ENCODE results near the gene POC1B. TPM values are rescaled to one million over a fixed set of nuclear protein-coding genes. Genes with fewer than 3 reads are reported as not detected.

Gene POC1B
- polyA plus RNA-seq, 1 donor from 2014 or later, result 10.0 TPM

DNA sequence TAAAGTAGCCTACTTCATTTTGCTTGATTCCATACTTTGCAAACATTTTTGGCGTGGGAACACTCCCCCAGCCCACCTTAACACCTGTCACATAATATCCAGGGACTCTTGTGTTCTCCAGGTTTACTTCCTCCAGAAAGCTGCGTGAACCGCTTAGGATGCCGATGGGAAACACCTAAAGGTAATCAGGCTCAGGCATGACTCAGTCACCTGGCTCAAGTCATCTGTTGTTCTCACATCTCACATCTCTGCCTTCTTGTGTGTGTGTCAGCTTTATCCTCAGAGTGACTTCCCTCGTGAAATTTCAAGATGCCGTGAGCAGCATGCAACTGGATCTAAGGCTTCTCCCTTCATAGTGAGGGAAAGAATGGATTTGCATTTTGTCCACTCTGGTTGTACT, 125.4 kb downstream of the POC1B start:
- no peak for TF ChIP-seq EZH2 (IDR thresholded peaks at IDR 0.05; ENCODE audit: borderline replicate concordance, insufficient read depth, low read length, poor library complexity, severe bottlenecking)
- no peak for TF ChIP-seq RAD21 (conservative IDR thresholded peaks at IDR 0.05)
- TF ChIP-seq, protein P1, sequence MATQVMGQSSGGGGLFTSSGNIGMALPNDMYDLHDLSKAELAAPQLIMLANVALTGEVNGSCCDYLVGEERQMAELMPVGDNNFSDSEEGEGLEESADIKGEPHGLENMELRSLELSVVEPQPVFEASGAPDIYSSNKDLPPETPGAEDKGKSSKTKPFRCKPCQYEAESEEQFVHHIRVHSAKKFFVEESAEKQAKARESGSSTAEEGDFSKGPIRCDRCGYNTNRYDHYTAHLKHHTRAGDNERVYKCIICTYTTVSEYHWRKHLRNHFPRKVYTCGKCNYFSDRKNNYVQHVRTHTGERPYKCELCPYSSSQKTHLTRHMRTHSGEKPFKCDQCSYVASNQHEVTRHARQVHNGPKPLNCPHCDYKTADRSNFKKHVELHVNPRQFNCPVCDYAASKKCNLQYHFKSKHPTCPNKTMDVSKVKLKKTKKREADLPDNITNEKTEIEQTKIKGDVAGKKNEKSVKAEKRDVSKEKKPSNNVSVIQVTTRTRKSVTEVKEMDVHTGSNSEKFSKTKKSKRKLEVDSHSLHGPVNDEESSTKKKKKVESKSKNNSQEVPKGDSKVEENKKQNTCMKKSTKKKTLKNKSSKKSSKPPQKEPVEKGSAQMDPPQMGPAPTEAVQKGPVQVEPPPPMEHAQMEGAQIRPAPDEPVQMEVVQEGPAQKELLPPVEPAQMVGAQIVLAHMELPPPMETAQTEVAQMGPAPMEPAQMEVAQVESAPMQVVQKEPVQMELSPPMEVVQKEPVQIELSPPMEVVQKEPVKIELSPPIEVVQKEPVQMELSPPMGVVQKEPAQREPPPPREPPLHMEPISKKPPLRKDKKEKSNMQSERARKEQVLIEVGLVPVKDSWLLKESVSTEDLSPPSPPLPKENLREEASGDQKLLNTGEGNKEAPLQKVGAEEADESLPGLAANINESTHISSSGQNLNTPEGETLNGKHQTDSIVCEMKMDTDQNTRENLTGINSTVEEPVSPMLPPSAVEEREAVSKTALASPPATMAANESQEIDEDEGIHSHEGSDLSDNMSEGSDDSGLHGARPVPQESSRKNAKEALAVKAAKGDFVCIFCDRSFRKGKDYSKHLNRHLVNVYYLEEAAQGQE (IDR thresholded peaks at IDR 0.05; ENCODE audit: borderline replicate concordance), result no peak
- TF ChIP-seq EP300 (conservative IDR thresholded peaks at IDR 0.05; ENCODE audit: poor library complexity, severe bottlenecking), result no peak
- no peak for TF ChIP-seq CTCF (IDR thresholded peaks at IDR 0.05; ENCODE audit: poor library complexity, severe bottlenecking)
- no peak for TF ChIP-seq POLR2AphosphoS5 (IDR thresholded peaks at IDR 0.05)
- Histone ChIP-seq H3K9ac (ENCODE audit: low read length) (no peak overlapping the region), H4K20me1 (ENCODE audit: insufficient read depth) (no peaks in the 10 kb centered on the region), H2AFZ (ENCODE audit: low read depth, low read length) (no peak overlapping the region), H3K36me3 (ENCODE audit: insufficient read depth, low read length) (no peaks in the 10 kb centered on the region), H3K9me3 (ENCODE audit: low read length) (no peaks in the 10 kb centered on the region), H3K4me3 (ENCODE audit: low read length) (no peak overlapping the region), H3K27ac (ENCODE audit: low read length) (no peak overlapping the region), H3F3A (ENCODE audit: insufficient read depth, low read length, poor library complexity, severe bottlenecking) (no peaks in the 10 kb centered on the region), H3K4me2 (ENCODE audit: low read length) (no peak overlapping the region), H3K79me2 (replicated peaks; ENCODE audit: insufficient read depth, low read length) (no peaks in the 10 kb centered on the region), H3K27me3 (ENCODE audit: insufficient read depth, low read depth, low read length) (no peaks in the 10 kb centered on the region), H3K9me2 (ENCODE audit: insufficient read depth, low read length) (no peaks in the 10 kb centered on the region)

DNA sequence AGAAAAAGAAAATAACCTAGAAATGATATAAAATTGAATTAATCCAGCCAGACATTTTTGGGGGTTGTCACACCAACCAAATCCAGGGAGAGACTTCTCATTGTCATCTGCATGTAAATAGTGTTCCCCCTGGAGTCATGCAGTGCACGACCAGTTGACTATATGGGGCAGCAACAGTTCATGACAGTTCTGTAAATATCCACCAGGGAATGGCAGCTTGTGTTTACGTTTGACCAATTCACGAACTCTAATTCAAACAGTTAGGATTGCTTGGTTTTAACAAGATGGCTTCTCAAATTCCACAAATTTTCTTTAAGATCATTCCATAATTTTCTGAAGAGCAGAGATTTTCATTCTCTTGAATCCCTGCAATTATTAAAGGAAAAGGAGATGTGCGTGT, 130.1 kb downstream of the POC1B start:
- no peaks in the 10 kb centered on the region for H4K20me1 ChIP-seq (ENCODE audit: insufficient read depth)
- H3K79me2 ChIP-seq (replicated peaks; ENCODE audit: insufficient read depth, low read length), result no peaks in the 10 kb centered on the region
- H2AFZ ChIP-seq (ENCODE audit: low read depth, low read length), result no peak overlapping the region
- H3K27ac ChIP-seq (ENCODE audit: low read length), result no peak overlapping the region
- TF ChIP-seq SMC3 (conservative IDR thresholded peaks at IDR 0.05; ENCODE audit: poor library complexity) (no peak), TAF1 (IDR thresholded peaks at IDR 0.05; ENCODE audit: low read depth) (no peak)
- H3K27me3 ChIP-seq (ENCODE audit: insufficient read depth, low read depth, low read length), result no peaks in the 10 kb centered on the region
- no peaks in the 10 kb centered on the region for H3K36me3 ChIP-seq (ENCODE audit: insufficient read depth, low read length)
- H3K9me3 ChIP-seq (ENCODE audit: low read length), result no peaks in the 10 kb centered on the region
- H3K4me3 ChIP-seq (ENCODE audit: low read length), result no peak overlapping the region
- no peak overlapping the region for H3K9ac ChIP-seq (ENCODE audit: low read length)
- no peaks in the 10 kb centered on the region for H3K9me2 ChIP-seq (ENCODE audit: insufficient read depth, low read length)
- no peak overlapping the region for H3K4me2 ChIP-seq (ENCODE audit: low read length)
- no peaks in the 10 kb centered on the region for H3F3A ChIP-seq (ENCODE audit: insufficient read depth, low read length, poor library complexity, severe bottlenecking)

GRCh38 chr12:89393551-89394121, 132.2 kb downstream of the POC1B start:
- Histone ChIP-seq H3K27ac (ENCODE audit: low read length) (no peak overlapping the region), H3K79me2 (replicated peaks; ENCODE audit: insufficient read depth, low read length) (no peaks in the 10 kb centered on the region), H3K9ac (ENCODE audit: low read length) (no peak overlapping the region), H3F3A (ENCODE audit: insufficient read depth, low read length, poor library complexity, severe bottlenecking) (no peaks in the 10 kb centered on the region), H3K9me2 (ENCODE audit: insufficient read depth, low read length) (no peaks in the 10 kb centered on the region), H3K4me3 (ENCODE audit: low read length) (no peak overlapping the region), H4K20me1 (ENCODE audit: insufficient read depth) (no peaks in the 10 kb centered on the region), H3K4me2 (ENCODE audit: low read length) (no peak overlapping the region), H3K9me3 (ENCODE audit: low read length) (no peaks in the 10 kb centered on the region), H2AFZ (ENCODE audit: low read depth, low read length) (no peak overlapping the region), H3K36me3 (ENCODE audit: insufficient read depth, low read length) (no peaks in the 10 kb centered on the region), H3K27me3 (ENCODE audit: insufficient read depth, low read depth, low read length) (no peaks in the 10 kb centered on the region)
- TF ChIP-seq, protein P1 (IDR thresholded peaks at IDR 0.05; ENCODE audit: borderline replicate concordance), result no peak
- TF ChIP-seq RAD21 (conservative IDR thresholded peaks at IDR 0.05) (no peak), POLR2AphosphoS5 (IDR thresholded peaks at IDR 0.05) (no peak), EZH2 (IDR thresholded peaks at IDR 0.05; ENCODE audit: borderline replicate concordance, insufficient read depth, low read length, poor library complexity, severe bottlenecking) (no peak), MXI1 (conservative IDR thresholded peaks at IDR 0.05; ENCODE audit: poor library complexity, severe bottlenecking) (no peak), EP300 (conservative IDR thresholded peaks at IDR 0.05; ENCODE audit: poor library complexity, severe bottlenecking) (no peak), TAF1 (IDR thresholded peaks at IDR 0.05; ENCODE audit: low read depth) (no peak), CTCF (IDR thresholded peaks at IDR 0.05; ENCODE audit: poor library complexity, severe bottlenecking) (no peak), SMC3 (conservative IDR thresholded peaks at IDR 0.05; ENCODE audit: poor library complexity) (no peak)

Measured in neural cell (in vitro differentiated cells).